Transverse colon (tissue), 4 donors: ENCODE data around the gene BCAS2. TPM values are rescaled to one million over a fixed set of nuclear protein-coding genes. Genes with fewer than 3 reads are reported as not detected.

ENCODE experiments used
- DNase-seq: peaks from one replicate; pipeline ENCODE4 v3.0.0-alpha.2; 2019
- H3K27ac ChIP-seq, 4 donors: fragments of 200-600 bp; sonication (generic); 2 replicates each; pipeline ENCODE4 v1.5.1; 2016 to 2018; ENCODE audit warnings: inconsistent platforms in 4 of 4
- H3K27me3 ChIP-seq: fragments of 200-600 bp; sonication (generic); 2 replicates; pipeline ENCODE4 v1.5.1; 2017; ENCODE audit warnings: inconsistent platforms
- H3K36me3 ChIP-seq, 4 donors: fragments of 200-600 bp; sonication (generic); 2 replicates each; pipeline ENCODE4 v1.5.1; 2017 to 2019; ENCODE audit warnings: inconsistent platforms in 4 of 4
- H3K4me1 ChIP-seq, 4 donors: fragments of 200-600 bp; sonication (generic); 2 replicates each; pipeline ENCODE4 v1.5.1; 2017 to 2020; ENCODE audit warnings: inconsistent platforms in 4 of 4
- H3K4me3 ChIP-seq, 4 donors: fragments of 200-600 bp; sonication (generic); 1 replicate in 1 of 4; 2 replicates in 3 of 4; pipeline versions ENCODE4 v1.5.1 to v1.6.1; 2017 to 2019; ENCODE audit warnings: inconsistent platforms in 4 of 4
- H3K9me3 ChIP-seq, 2 donors: fragments of 200-600 bp; sonication (generic); 2 replicates each; pipeline ENCODE4 v1.5.1; 2017 to 2019; ENCODE audit warnings: inconsistent platforms in 2 of 2
- CTCF ChIP-seq, 5 experiments: fragments of 200-600 bp in 3 of 5; fragments of 450-650 bp in 2 of 5; sonication (generic) in 3 of 5; IDR thresholded peaks; 1 replicate in 2 of 5; 2 replicates in 3 of 5; pipeline ENCODE4 v1.5.1; 2016 to 2017; ENCODE audit warnings: antibody characterized with exemption in 5 of 5, inconsistent platforms in 3 of 5, mild to moderate bottlenecking in 2 of 5, moderate library complexity in 1 of 5
- EP300 ChIP-seq: sonication (generic); formaldehyde crosslinking; IDR thresholded peaks from one replicate; pipeline ENCODE4 v1.6.1; 2017; ENCODE audit warnings: antibody characterized with exemption, low read depth
- POLR2A ChIP-seq: fragments of 450-650 bp; IDR thresholded peaks from one replicate; pipeline ENCODE4 v1.6.1; 2016; ENCODE audit warnings: antibody characterized with exemption, mild to moderate bottlenecking, moderate library complexity
- POLR2AphosphoS5 ChIP-seq, 3 donors: sonication (generic); formaldehyde crosslinking; IDR thresholded peaks; one replicate each; pipeline ENCODE4 v1.6.1; 2016; ENCODE audit warnings: antibody characterized with exemption in 3 of 3
- WGBS, 2 donors: methylation state at CpG; one replicate each; pipeline ENCODE4 v1.1.5; 2018; ENCODE audit warnings: low coverage in 1 of 2; 5-methylcytosine and 5-hydroxymethylcytosine counted together
- in situ Hi-C, 4 donors: fragments of 200-750 bp; cut with MboI; loops; one replicate each; pipeline versions ENCODE4 v1.15.0 to v1.15.1; 2017; ENCODE audit warnings: low sequenced_read_pairs in 3 of 4, low pct_ligation_motif_present in 1 of 4, low pct_unique_long_range_greater_than_20kb in 1 of 4
- intact Hi-C: fragments of 100-400 bp; cut with DNase I; formaldehyde crosslinking; loops from one replicate; pipeline ENCODE4 v1.15.1; 2023; ENCODE audit warnings: low total_unique reads
- total RNA-seq, 4 donors: library from RNA; depleted of rRNA; stranded (reverse); fragments of >200 nt; gene quantifications; one replicate each; pipeline ENCODE4 v1.1.0, GENCODE V29; 2016

BCAS2 gene
- total RNA-seq, 4 donors from 2014 or later, result 22.4 to 26.5 (median 24.5) TPM

DNA sequence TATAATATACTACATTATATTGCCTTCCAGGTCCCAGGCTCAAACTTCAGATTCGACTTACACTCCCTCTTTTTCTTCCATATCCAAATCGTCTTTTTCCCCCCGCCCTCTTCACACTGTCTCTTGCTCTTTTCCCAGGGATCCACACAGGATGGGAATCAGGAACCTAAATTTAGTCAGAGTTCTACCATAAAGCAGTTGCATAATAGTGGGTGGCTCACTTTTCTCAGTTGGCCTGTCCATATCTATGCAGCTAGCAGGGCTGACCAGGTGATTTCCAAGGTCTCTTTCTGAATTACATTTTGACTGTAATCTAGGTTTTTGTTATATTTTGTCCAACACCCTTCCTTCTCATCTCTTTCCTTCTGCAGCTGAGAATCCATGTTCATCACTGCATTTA, 7.7 kb upstream of the BCAS2 start:
- intact Hi-C loops, result no loop called here
- in situ Hi-C loops, result loop anchor here in 1 of 4 donors (25.0 kb wide), 1 partner anchor 123 kb away; the partner anchor contains the start of gene NRAS
- no peak overlapping the region for H3K27ac ChIP-seq
- H3K36me3 ChIP-seq, result no peaks in the 10 kb centered on the region
- no peaks in the 10 kb centered on the region for H3K9me3 ChIP-seq
- no peaks in the 10 kb centered on the region for H3K4me1 ChIP-seq
- H3K4me3 ChIP-seq, result no peak overlapping the region
- H3K27me3 ChIP-seq, result no peaks in the 10 kb centered on the region
- TF ChIP-seq POLR2AphosphoS5 (IDR thresholded peaks at IDR 0.05) (no peak), POLR2A (no peak), CTCF (IDR thresholded peaks at IDR 0.05) (no peak), EP300 (no peak)
- WGBS, 2 donors, result 87 to 95% methylated on average over 3 of the region's 3 CpGs
- no peak for DNase-seq

DNA sequence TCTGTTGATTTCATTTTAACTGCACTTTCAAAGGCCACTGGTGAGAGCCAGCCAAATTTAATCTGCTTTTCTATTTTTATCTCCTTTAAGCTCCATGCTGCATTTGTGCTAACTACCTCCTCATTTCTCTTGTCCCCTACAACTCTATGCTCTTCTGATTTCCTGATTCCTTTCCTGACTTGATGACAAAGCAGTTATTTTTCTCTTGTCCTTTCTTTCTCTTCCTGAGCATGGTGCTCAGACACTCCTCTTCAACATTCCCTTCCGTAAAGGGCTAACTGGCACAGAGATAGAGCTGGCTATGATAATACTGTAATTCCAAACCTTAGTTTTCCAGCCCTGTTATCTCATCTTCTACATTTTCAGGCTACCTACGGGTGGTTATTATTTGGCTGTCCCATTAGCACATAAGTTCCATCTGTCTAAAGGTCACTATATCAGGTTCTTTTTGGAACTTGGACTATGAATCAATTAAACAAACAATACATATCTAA, 6.8 kb upstream of the BCAS2 start:
- H3K27ac ChIP-seq, result no peak overlapping the region
- in situ Hi-C loops, result loop anchor here in 1 of 4 donors (25.0 kb wide), 1 partner anchor 124 kb away; the partner anchor contains the start of gene NRAS
- no peaks in the 10 kb centered on the region for H3K9me3 ChIP-seq
- no peaks in the 10 kb centered on the region for H3K36me3 ChIP-seq
- DNase-seq, result no peak
- H3K4me3 ChIP-seq, result no peak overlapping the region
- WGBS, 2 donors, result 89 to 91% methylated on average over 2 of the region's 2 CpGs
- TF ChIP-seq EP300 (no peak), CTCF (IDR thresholded peaks at IDR 0.05) (no peak), POLR2AphosphoS5 (IDR thresholded peaks at IDR 0.05) (no peak), POLR2A (no peak)
- no peaks in the 10 kb centered on the region for H3K27me3 ChIP-seq
- intact Hi-C loops, result no loop called here
- H3K4me1 ChIP-seq, result no peaks in the 10 kb centered on the region

DNA sequence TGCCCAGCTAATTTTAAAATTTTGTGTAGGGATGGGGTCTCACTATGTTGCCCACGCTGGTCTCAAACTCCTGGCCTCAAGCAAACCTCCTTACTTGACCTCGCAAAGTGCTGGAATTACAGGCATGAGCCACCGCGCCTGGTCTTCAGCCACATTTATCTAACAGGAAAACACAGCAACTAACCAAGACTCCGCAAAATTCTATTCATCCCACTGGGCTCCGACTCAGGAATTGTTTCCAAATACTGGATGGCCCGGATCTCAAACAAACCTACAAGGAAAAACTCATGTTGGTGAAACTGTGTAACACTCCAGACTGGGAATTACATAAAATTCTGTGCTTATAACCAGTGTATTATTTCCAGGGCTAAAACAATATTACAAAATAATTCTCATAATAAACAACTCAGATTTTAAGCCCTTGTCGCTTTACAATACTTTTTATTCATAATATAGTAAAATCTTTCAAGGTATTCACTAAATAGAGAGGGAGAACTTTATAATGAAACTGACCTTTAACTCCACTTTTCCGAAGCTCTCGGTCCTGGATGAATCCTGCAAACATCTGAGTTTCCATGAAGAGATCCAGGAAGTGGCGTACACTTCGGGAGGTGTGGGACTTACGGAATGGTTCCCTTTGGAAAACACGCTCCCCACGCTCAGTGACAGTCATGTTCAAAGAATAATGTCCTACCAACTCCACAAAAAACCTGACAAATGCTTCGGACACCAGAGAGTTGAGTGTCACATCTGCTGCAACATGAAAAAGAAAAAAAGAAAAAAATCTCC, 6.0 kb upstream of the BCAS2 start:
- Histone ChIP-seq H3K27me3 (no peaks in the 10 kb centered on the region), H3K4me1 (no peaks in the 10 kb centered on the region), H3K27ac (no peak overlapping the region), H3K4me3 (no peak overlapping the region), H3K9me3 (no peaks in the 10 kb centered on the region), H3K36me3 (no peaks in the 10 kb centered on the region)
- DNase-seq, result no peak
- TF ChIP-seq CTCF (IDR thresholded peaks at IDR 0.05) (no peak), EP300 (no peak), POLR2AphosphoS5 (IDR thresholded peaks at IDR 0.05) (no peak), POLR2A (no peak)
- intact Hi-C loops, result no loop called here
- in situ Hi-C loops, result loop anchor here in 1 of 4 donors (25.0 kb wide), 1 partner anchor 125 kb away; the partner anchor contains the start of gene NRAS
- 92 to 93% methylated on average over 12 to 16 of the region's 16 CpGs for WGBS, 2 donors

GRCh38 chr1:114586513-114587047, 5.2 kb upstream of the BCAS2 start:
- WGBS, 2 donors, result 95 to 100% methylated on average over 3 to 5 of the region's 5 CpGs
- H3K27me3 ChIP-seq, result no peaks in the 10 kb centered on the region
- peaks cover 0 to 7% (median 5%) of the 10 kb centered on the region in 4 donors for H3K4me1 ChIP-seq
- intact Hi-C loops (no loop called here), in situ Hi-C loops (loop anchor here in 1 of 4 donors (25.0 kb wide), 1 partner anchor 126 kb away; the partner anchor contains the start of gene NRAS)
- no peak overlapping the region for H3K4me3 ChIP-seq
- H3K27ac ChIP-seq, result no peak overlapping the region
- DNase-seq, result no peak
- no peaks in the 10 kb centered on the region for H3K9me3 ChIP-seq
- no peak for TF ChIP-seq POLR2AphosphoS5 (IDR thresholded peaks at IDR 0.05)
- no peak for TF ChIP-seq POLR2A
- no peak for TF ChIP-seq EP300
- TF ChIP-seq CTCF (IDR thresholded peaks at IDR 0.05), result no peak
- H3K36me3 ChIP-seq, result no peaks in the 10 kb centered on the region
